Body of pancreas (tissue), 4 donors: Measurements from ENCODE around the gene RDX. TPM values are rescaled to one million over a fixed set of nuclear protein-coding genes. Genes with fewer than 3 reads are reported as not detected.

Experiments used
- ATAC-seq: fragments of 150-250 bp; one replicate; pipeline ENCODE4 v1.9.1; 2016
- DNase-seq, 4 donors: peaks; one replicate each; pipeline ENCODE4 v3.0.0-alpha.2; 2019
- H3K27ac ChIP-seq, 4 donors: fragments of 200-600 bp; sonication (generic); 1 replicate in 3 of 4; 2 replicates in 1 of 4; pipeline versions ENCODE4 v1.5.1 to v1.6.1; 2016 to 2019; ENCODE audit warnings: mild to moderate bottlenecking in 1 of 4, mixed read lengths in 1 of 4, moderate library complexity in 1 of 4
- H3K27me3 ChIP-seq, 2 donors: fragments of 200-600 bp; sonication (generic); one replicate each; pipeline ENCODE4 v1.6.0; 2016; ENCODE audit warnings: mild to moderate bottlenecking in 1 of 2
- H3K36me3 ChIP-seq, 2 donors: fragments of 200-600 bp; sonication (generic); replicated peaks in 1 of 2; 2 replicates each; pipeline ENCODE4 v1.5.1; 2016; ENCODE audit warnings: low read depth in 2 of 2; ENCODE audit not compliant: insufficient read depth in 1 of 2
- H3K4me1 ChIP-seq: fragments of 200-600 bp; sonication (generic); one replicate; pipeline ENCODE4 v1.6.0; 2016
- H3K4me3 ChIP-seq, 2 donors: fragments of 200-600 bp; sonication (generic); 1 replicate in 1 of 2; 2 replicates in 1 of 2; pipeline ENCODE4 v1.5.1; 2016 to 2019
- H3K9me3 ChIP-seq, 3 donors: fragments of 200-600 bp; sonication (generic); 1 replicate in 2 of 3; 2 replicates in 1 of 3; pipeline ENCODE4 v1.5.1; 2016
- POLR2A ChIP-seq, 3 donors: fragments of 450-650 bp; IDR thresholded peaks; one replicate each; pipeline ENCODE4 v1.6.1; 2016; ENCODE audit warnings: antibody characterized with exemption in 3 of 3, mild to moderate bottlenecking in 2 of 3
- WGBS, 2 donors: methylation state at CpG; one replicate each; pipeline ENCODE4 v1.1.5; 2017; 5-methylcytosine and 5-hydroxymethylcytosine counted together
- intact Hi-C: fragments of 100-400 bp; cut with DNase I; formaldehyde crosslinking; loops from one replicate; pipeline ENCODE4 v1.15.1; 2023
- total RNA-seq, 2 donors: library from RNA; depleted of rRNA; stranded (reverse); fragments of >200 nt; gene quantifications; one replicate each; pipeline ENCODE4 v1.1.0, GENCODE V29; 2016
- TF ChIP-seq, protein P1 (sequence below), 7 experiments: fragments of 450-650 bp in 4 of 7; fragments of 200-600 bp in 3 of 7; sonication (generic) in 3 of 7; IDR thresholded peaks; one replicate each; pipeline ENCODE4 v1.5.1; 2016 to 2019; ENCODE audit warnings: antibody characterized with exemption in 7 of 7

RDX gene
- total RNA-seq, 2 donors from 2014 or later = 43.8 TPM

DNA sequence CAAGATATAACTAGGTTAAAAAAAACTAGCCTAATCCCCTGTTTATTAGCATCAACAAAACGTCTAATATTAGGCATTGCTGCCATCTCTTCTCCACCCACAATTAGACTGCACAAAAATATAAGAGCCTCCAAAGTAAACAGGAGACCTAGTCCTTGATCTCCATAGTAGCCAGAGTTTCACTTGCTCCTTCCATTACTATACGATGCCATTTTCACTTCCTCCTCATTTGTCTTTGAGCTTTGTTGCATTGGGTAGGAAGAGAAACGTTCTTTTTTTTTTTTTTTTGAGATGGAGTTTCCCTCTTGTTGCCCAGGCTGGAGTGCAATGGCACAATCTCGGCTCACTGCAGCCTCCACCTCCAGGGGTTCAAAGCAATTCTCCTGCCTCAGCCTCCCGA is 42.3 kb upstream of the RDX start:
- H3K27me3 ChIP-seq = no peaks in the 10 kb centered on the region
- DNase-seq = no peak
- ATAC-seq = no peak
- H3K9me3 ChIP-seq = no peaks in the 10 kb centered on the region
- H3K4me3 ChIP-seq = no peak overlapping the region
- TF ChIP-seq, protein P1, sequence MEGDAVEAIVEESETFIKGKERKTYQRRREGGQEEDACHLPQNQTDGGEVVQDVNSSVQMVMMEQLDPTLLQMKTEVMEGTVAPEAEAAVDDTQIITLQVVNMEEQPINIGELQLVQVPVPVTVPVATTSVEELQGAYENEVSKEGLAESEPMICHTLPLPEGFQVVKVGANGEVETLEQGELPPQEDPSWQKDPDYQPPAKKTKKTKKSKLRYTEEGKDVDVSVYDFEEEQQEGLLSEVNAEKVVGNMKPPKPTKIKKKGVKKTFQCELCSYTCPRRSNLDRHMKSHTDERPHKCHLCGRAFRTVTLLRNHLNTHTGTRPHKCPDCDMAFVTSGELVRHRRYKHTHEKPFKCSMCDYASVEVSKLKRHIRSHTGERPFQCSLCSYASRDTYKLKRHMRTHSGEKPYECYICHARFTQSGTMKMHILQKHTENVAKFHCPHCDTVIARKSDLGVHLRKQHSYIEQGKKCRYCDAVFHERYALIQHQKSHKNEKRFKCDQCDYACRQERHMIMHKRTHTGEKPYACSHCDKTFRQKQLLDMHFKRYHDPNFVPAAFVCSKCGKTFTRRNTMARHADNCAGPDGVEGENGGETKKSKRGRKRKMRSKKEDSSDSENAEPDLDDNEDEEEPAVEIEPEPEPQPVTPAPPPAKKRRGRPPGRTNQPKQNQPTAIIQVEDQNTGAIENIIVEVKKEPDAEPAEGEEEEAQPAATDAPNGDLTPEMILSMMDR (IDR thresholded peaks at IDR 0.05) = no peak
- no peak for TF ChIP-seq POLR2A (IDR thresholded peaks at IDR 0.05)
- H3K36me3 ChIP-seq = no peaks in the 10 kb centered on the region
- intact Hi-C loops = no loop called here
- 75 to 84% methylated on average over 5 of the region's 5 CpGs for WGBS, 2 donors
- H3K4me1 ChIP-seq = peaks cover 7% of the 10 kb centered on the region
- no peak overlapping the region for H3K27ac ChIP-seq

DNA sequence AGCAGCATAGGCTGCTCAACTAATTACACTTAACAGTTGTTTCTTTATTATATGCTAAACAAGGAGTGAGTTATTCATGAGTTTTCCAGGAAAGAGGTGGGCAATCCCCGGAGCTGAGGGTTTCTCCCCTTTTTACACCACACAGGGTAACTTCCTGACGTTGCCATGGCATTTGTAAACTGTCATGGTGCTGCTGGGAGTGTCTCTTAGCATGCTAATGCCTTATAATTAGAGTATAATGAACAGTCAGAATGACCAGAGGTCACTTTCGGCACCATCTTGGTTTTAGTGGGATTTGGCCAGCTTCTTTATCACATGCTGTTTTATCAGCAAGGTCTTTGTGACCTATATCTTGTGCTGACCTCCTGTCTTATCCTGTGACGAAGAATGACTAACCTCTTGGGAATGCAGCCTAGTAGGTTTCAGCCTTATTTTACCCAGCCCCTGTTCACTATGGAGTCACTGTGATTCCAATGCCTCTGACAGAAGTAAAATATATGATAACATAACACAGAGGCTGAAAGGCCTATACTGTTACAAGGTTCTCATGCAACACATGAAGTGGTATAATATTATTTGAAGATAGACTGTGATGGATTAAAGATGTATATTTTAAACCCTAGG is 41.3 kb upstream of the RDX start:
- peaks cover 7% of the 10 kb centered on the region for H3K4me1 ChIP-seq
- no peak overlapping the region for H3K4me3 ChIP-seq
- DNase-seq = peak in 2 of 4 donors; percentile 18 to 31
- WGBS, 2 donors = 47 to 54% methylated on average over 4 of the region's 4 CpGs
- peak; percentile 30 for ATAC-seq
- H3K27ac ChIP-seq = no peak overlapping the region
- H3K36me3 ChIP-seq = no peaks in the 10 kb centered on the region
- H3K27me3 ChIP-seq = no peaks in the 10 kb centered on the region
- H3K9me3 ChIP-seq = no peaks in the 10 kb centered on the region
- TF ChIP-seq POLR2A (IDR thresholded peaks at IDR 0.05) = no peak
- TF ChIP-seq, protein P1 (IDR thresholded peaks at IDR 0.05) = no peak
- intact Hi-C loops = no loop called here

GRCh38 chr11:110336054-110336453 is 39.6 kb upstream of the RDX start:
- no peak overlapping the region for H3K27ac ChIP-seq
- intact Hi-C loops = no loop called here
- H3K4me3 ChIP-seq = no peak overlapping the region
- TF ChIP-seq POLR2A (IDR thresholded peaks at IDR 0.05) = no peak
- TF ChIP-seq, protein P1 (IDR thresholded peaks at IDR 0.05) = no peak
- ATAC-seq = no peak
- 74 to 75% methylated on average over 3 of the region's 3 CpGs for WGBS, 2 donors
- H3K36me3 ChIP-seq = no peaks in the 10 kb centered on the region
- no peak for DNase-seq
- no peaks in the 10 kb centered on the region for H3K9me3 ChIP-seq
- H3K4me1 ChIP-seq = peaks cover 7% of the 10 kb centered on the region
- no peaks in the 10 kb centered on the region for H3K27me3 ChIP-seq

DNA sequence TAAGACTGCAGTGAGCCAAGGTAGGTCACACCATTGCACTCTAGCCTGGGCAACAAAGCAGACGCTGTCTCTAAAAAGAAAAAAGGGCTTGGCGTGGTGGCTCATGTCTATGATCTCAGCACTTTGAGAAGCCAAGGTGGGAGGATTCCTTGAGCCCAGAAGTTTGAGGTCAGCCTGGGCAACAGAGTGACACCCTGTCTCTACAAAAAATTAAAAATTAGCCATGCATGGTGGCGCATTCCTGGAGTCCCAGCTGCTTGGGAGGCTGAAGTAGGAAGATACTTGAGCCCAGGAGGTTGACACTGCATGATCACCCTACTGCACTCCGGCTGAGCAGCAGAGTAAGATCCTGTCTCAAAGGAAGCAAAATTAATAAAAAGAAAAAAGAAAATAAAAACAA is 38.9 kb upstream of the RDX start:
- ATAC-seq = no peak
- no peak for TF ChIP-seq POLR2A (IDR thresholded peaks at IDR 0.05)
- TF ChIP-seq, protein P1 (IDR thresholded peaks at IDR 0.05) = no peak
- H3K4me3 ChIP-seq = no peak overlapping the region
- H3K36me3 ChIP-seq = no peaks in the 10 kb centered on the region
- intact Hi-C loops = no loop called here
- H3K9me3 ChIP-seq = no peaks in the 10 kb centered on the region
- peaks cover 7% of the 10 kb centered on the region for H3K4me1 ChIP-seq
- 96 to 97% methylated on average over 4 of the region's 4 CpGs for WGBS, 2 donors
- no peaks in the 10 kb centered on the region for H3K27me3 ChIP-seq
- no peak for DNase-seq
- H3K27ac ChIP-seq = no peak overlapping the region

DNA sequence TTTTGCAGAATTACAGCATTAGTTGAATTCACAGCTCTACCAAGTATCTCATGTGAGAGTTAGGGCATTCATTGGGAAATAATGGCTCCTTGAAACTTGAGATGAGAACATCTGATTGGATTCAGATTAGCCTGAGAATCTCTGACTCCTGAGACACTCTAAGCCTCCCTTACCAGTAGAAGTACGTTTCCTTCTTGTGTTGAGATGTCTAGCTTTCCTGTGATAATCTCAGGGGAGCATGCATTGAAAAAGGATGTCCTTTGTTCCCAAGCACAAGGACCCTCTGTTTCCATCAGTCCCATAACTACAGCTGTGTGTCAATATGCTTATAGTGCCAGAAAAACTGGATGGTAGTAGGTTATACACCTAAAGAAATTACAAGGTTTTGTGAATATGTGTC is 35.2 kb upstream of the RDX start:
- 35 to 73% methylated on average over 1 of the region's 1 CpG for WGBS, 2 donors
- no peak overlapping the region for H3K27ac ChIP-seq
- H3K4me3 ChIP-seq = no peak overlapping the region
- no peak for ATAC-seq
- intact Hi-C loops = no loop called here
- no peaks in the 10 kb centered on the region for H3K4me1 ChIP-seq
- H3K36me3 ChIP-seq = no peaks in the 10 kb centered on the region
- H3K9me3 ChIP-seq = no peaks in the 10 kb centered on the region
- DNase-seq = no peak
- TF ChIP-seq POLR2A (IDR thresholded peaks at IDR 0.05) = no peak
- TF ChIP-seq, protein P1 (IDR thresholded peaks at IDR 0.05) = no peak
- no peaks in the 10 kb centered on the region for H3K27me3 ChIP-seq
